ENCODE results near the gene NRG2.

The NRG2 gene

GRCh38 chr5:140041099-140041491 is 2.0 kb downstream of the NRG2 start:
- DNase-seq (ENCODE audit: low spot score) = no peak

- no peak for DNase-seq (ENCODE audit: low spot score)
Measured at GRCh38 chr5:140040358-140040757, 2.7 kb downstream of the NRG2 start.

GRCh38 chr5:140039561-140039960 is 3.5 kb downstream of the NRG2 start:
- DNase-seq (ENCODE audit: low spot score) = no peak

- DNase-seq (ENCODE audit: low spot score) = no peak
Measured at GRCh38 chr5:140038373-140038957, 4.6 kb downstream of the NRG2 start.

- DNase-seq (ENCODE audit: low spot score) = no peak
Measured at GRCh38 chr5:140037012-140037411, 6.1 kb downstream of the NRG2 start.

- DNase-seq (ENCODE audit: low spot score) = no peak
Measured at GRCh38 chr5:140035881-140036280, 7.2 kb downstream of the NRG2 start.

GRCh38 chr5:140033037-140033760 is 9.9 kb downstream of the NRG2 start:
- no peak for DNase-seq (ENCODE audit: low spot score)

- DNase-seq (ENCODE audit: low spot score) = no peak
Measured at GRCh38 chr5:140032296-140032695, 10.8 kb downstream of the NRG2 start.

- DNase-seq (ENCODE audit: low spot score) = no peak
Measured at GRCh38 chr5:140027807-140028206, 15.3 kb downstream of the NRG2 start.

- no peak for DNase-seq (ENCODE audit: low spot score)
Measured at GRCh38 chr5:140025736-140026135, 17.4 kb downstream of the NRG2 start.

- DNase-seq (ENCODE audit: low spot score) = no peak
Measured at GRCh38 chr5:140024928-140025327, 18.2 kb downstream of the NRG2 start.

- no peak for DNase-seq (ENCODE audit: low spot score)
Measured at GRCh38 chr5:140023611-140024191, 19.4 kb downstream of the NRG2 start.

- DNase-seq (ENCODE audit: low spot score) = no peak
Measured at GRCh38 chr5:140020601-140021177, 22.4 kb downstream of the NRG2 start.

- DNase-seq (ENCODE audit: low spot score) = no peak
Measured at GRCh38 chr5:140018920-140019644, 24.0 kb downstream of the NRG2 start.

- no peak for DNase-seq (ENCODE audit: low spot score)
Measured at GRCh38 chr5:140018517-140018916, 24.6 kb downstream of the NRG2 start.

- no peak for DNase-seq (ENCODE audit: low spot score)
Measured at GRCh38 chr5:140018096-140018481, 25.0 kb downstream of the NRG2 start.

- DNase-seq (ENCODE audit: low spot score) = no peak
Measured at GRCh38 chr5:140017397-140018095, 25.6 kb downstream of the NRG2 start.

- no peak for DNase-seq (ENCODE audit: low spot score)
Measured at GRCh38 chr5:140015706-140016105, 27.4 kb downstream of the NRG2 start.

GRCh38 chr5:140014751-140015150 is 28.3 kb downstream of the NRG2 start:
- DNase-seq (ENCODE audit: low spot score) = no peak

GRCh38 chr5:140013536-140013935 is 29.6 kb downstream of the NRG2 start:
- no peak for DNase-seq (ENCODE audit: low spot score)

GRCh38 chr5:140012443-140012842 is 30.7 kb downstream of the NRG2 start:
- DNase-seq (ENCODE audit: low spot score) = no peak

GRCh38 chr5:140011297-140011802 is 31.7 kb downstream of the NRG2 start:
- no peak for DNase-seq (ENCODE audit: low spot score)
